ENCODE measurements around the gene BMP10. TPM values are rescaled to one million over a fixed set of nuclear protein-coding genes. Genes with fewer than 3 reads are reported as not detected.

The BMP10 gene
- total and polyA plus RNA-seq, 10 of the 15 experiments (the other 5 are each of a cell fraction or from before 2014, with no cell fraction given) = 0.04 TPM; not detected in 9

DNA sequence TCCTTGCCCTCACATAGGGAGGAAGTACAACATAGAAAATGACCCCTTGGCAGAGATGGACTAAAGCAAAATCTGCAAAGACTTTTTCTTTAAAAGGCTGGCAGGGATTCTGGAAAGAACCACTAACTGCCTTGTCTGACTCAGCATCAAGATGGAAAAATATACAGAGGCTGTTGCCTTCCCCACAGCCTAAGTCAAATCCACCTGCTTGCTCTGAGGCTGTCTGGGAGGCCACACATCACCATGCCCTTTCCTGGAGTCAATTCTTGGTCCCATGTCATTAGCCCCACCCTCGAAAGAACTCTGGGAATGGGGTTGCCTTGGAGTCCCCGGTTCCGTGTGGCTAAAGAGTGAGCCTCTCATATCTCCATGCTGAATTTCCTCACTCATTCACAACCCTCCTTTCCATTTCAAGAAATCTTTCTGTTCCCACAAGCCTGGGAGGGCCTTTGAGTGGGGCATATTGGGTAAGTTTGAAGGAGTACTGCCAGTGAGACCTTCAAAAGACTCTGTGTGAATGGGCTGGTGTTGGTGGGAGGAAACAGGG lies 39.4 kb downstream of the BMP10 start:
- CTCF ChIA-PET = interaction anchor here (1.9 kb wide), 1 partner anchor 123 kb away, joined by 5 read pairs; no protein-coding TSS in a partner anchor
- ATAC-seq = no peak

DNA sequence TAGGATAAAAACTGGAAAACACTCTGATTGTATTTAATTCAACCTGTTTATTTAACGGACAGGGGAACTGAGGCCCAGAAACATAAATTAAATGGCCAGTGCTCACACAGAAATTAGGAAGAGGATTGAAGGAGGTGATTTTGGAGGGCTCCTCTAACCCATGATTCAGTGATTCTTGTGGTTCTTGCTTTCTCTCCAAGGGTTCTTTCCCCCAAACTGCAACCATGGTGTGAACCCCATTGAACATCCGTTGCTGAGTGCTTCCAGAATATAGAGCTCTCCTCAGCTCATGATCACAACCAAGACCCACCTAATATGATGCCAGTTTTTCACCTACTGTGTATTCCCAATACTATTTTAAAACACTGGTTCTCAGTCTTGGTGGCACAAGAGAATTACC lies 41.4 kb downstream of the BMP10 start:
- ChIA-PET RAD21 (ENCODE audit: unreplicated experiment) (no interaction called here), SMC1A (ENCODE audit: uncharacterized antibody, unreplicated experiment) (no interaction called here), CTCF (interaction anchor here (1.3 to 1.9 kb wide), 4 partner anchors 78 to 235 kb away, joined by 3 to 5 read pairs (median 3); no protein-coding TSS in a partner anchor), POLR2A (no interaction called here)
- no peak for ATAC-seq
- WGBS (ENCODE audit: insufficient coverage, insufficient replicate concordance, low lambda C conversion rate, missing lambda C conversion rate) = 0% methylated on average over 2 of the region's 2 CpGs
- Histone ChIP-seq H2AFZ (ENCODE audit: control insufficient read depth, low read depth, low read length) (no peak overlapping the region), H3K9me3 (replicated peaks; ENCODE audit: control insufficient read depth, insufficient read depth, low read length) (no peaks in the 10 kb centered on the region), H3K79me2 (ENCODE audit: control insufficient read depth, insufficient read depth, low read length) (no peaks in the 10 kb centered on the region), H3K4me2 (ENCODE audit: control insufficient read depth, insufficient read depth) (no peak overlapping the region), H4K20me1 (ENCODE audit: control insufficient read depth, insufficient read depth) (no peaks in the 10 kb centered on the region; the same call in 1 of the 2 replicates), H3K4me3 (no peak overlapping the region), H3K27ac (ENCODE audit: control insufficient read depth, insufficient read depth) (no peak overlapping the region), H3K36me3 (ENCODE audit: control insufficient read depth in 2 of 2, insufficient read depth in 2 of 2, low read length in 1 of 2) (no peaks in the 10 kb centered on the region), H3K4me1 (ENCODE audit: control insufficient read depth, insufficient read depth, low read length) (peaks cover 14% of the 10 kb centered on the region), H3K9ac (ENCODE audit: control insufficient read depth, insufficient read depth, low read length) (no peak overlapping the region), H3K27me3 (replicated peaks in 1 of 2; ENCODE audit: control insufficient read depth in 2 of 2, insufficient read depth in 2 of 2, low read length in 1 of 2) (peaks cover 0 to 6% of the 10 kb centered on the region in 2 experiments; a peak in 2 of 4 replicates)
- no peak for FAIRE-seq
- DNase-seq (ENCODE audit: low read depth, low spot score) = no peak
- intact Hi-C loops (cut with micrococcal nuclease; ENCODE audit: unreplicated experiment) = no loop called here
- in situ Hi-C loops (cut with MboI) = no loop called here
- BruUV-seq (replicated peaks) = no TSS peak
- TF ChIP-seq MYC (IDR thresholded peaks at IDR 0.05; ENCODE audit: insufficient read depth, insufficient read length, insufficient replicate concordance, low read length, severe bottlenecking) = no peak
- TF ChIP-seq, protein P1, sequence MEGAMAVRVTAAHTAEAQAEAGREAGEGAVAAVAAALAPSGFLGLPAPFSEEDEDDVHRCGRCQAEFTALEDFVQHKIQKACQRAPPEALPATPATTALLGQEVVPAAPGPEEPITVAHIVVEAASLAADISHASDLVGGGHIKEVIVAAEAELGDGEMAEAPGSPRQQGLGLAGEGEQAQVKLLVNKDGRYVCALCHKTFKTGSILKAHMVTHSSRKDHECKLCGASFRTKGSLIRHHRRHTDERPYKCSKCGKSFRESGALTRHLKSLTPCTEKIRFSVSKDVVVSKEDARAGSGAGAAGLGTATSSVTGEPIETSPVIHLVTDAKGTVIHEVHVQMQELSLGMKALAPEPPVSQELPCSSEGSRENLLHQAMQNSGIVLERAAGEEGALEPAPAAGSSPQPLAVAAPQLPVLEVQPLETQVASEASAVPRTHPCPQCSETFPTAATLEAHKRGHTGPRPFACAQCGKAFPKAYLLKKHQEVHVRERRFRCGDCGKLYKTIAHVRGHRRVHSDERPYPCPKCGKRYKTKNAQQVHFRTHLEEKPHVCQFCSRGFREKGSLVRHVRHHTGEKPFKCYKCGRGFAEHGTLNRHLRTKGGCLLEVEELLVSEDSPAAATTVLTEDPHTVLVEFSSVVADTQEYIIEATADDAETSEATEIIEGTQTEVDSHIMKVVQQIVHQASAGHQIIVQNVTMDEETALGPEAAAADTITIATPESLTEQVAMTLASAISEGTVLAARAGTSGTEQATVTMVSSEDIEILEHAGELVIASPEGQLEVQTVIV (IDR thresholded peaks at IDR 0.05; ENCODE audit: borderline replicate concordance, partially characterized antibody) = no peak
- TF ChIP-seq SIX5 (IDR thresholded peaks at IDR 0.05; ENCODE audit: low read depth, low read length, severe bottlenecking) = no peak
- no peak for TF ChIP-seq POLR2A (IDR thresholded peaks at IDR 0.05; ENCODE audit: low read depth, low read length)
- TF ChIP-seq YBX1 (IDR thresholded peaks at IDR 0.05) = no peak
- TF ChIP-seq, protein P2, sequence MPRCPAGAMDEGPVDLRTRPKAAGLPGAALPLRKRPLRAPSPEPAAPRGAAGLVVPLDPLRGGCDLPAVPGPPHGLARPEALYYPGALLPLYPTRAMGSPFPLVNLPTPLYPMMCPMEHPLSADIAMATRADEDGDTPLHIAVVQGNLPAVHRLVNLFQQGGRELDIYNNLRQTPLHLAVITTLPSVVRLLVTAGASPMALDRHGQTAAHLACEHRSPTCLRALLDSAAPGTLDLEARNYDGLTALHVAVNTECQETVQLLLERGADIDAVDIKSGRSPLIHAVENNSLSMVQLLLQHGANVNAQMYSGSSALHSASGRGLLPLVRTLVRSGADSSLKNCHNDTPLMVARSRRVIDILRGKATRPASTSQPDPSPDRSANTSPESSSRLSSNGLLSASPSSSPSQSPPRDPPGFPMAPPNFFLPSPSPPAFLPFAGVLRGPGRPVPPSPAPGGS (IDR thresholded peaks at IDR 0.05; ENCODE audit: borderline replicate concordance, insufficient read depth, low read depth, low read length, poor library complexity, severe bottlenecking) = no peak
- no peak for TF ChIP-seq RAD51 (IDR thresholded peaks at IDR 0.05)
- TF ChIP-seq CREB1 (IDR thresholded peaks at IDR 0.05; ENCODE audit: low read depth) = no peak
- no peak for TF ChIP-seq PAX5 (IDR thresholded peaks at IDR 0.05; ENCODE audit: borderline replicate concordance, low read depth, low read length)
- TF ChIP-seq EGR1 (IDR thresholded peaks at IDR 0.05; ENCODE audit: borderline replicate concordance in 1 of 2, low read depth in 2 of 2, low read length in 2 of 2) = no peak

More for the DNA sequence above, 39.4 kb downstream of the BMP10 start:
- no peaks in the 10 kb centered on the region for H4K20me1 ChIP-seq (ENCODE audit: control insufficient read depth, insufficient read depth)
- ChIA-PET RAD21 (ENCODE audit: unreplicated experiment) (no interaction called here), SMC1A (ENCODE audit: uncharacterized antibody, unreplicated experiment) (no interaction called here), POLR2A (no interaction called here)
- no peak for FAIRE-seq
- no peaks in the 10 kb centered on the region for H3K79me2 ChIP-seq (ENCODE audit: control insufficient read depth, insufficient read depth, low read length)
- DNase-seq (ENCODE audit: low read depth, low spot score) = no peak
- 79% methylated on average over 3 of the region's 3 CpGs for WGBS (ENCODE audit: insufficient coverage, insufficient replicate concordance, low lambda C conversion rate, missing lambda C conversion rate)
- H3K4me3 ChIP-seq = no peak overlapping the region
- peaks cover 0 to 6% of the 10 kb centered on the region in 2 experiments; a peak in 2 of 4 replicates for H3K27me3 ChIP-seq (replicated peaks in 1 of 2; ENCODE audit: control insufficient read depth in 2 of 2, insufficient read depth in 2 of 2, low read length in 1 of 2)
- no peak overlapping the region; the same call in 1 of the 2 replicates for H3K4me2 ChIP-seq (ENCODE audit: control insufficient read depth, insufficient read depth)
- H3K9me3 ChIP-seq (replicated peaks; ENCODE audit: control insufficient read depth, insufficient read depth, low read length) = no peaks in the 10 kb centered on the region
- H3K4me1 ChIP-seq (ENCODE audit: control insufficient read depth, insufficient read depth, low read length) = peaks cover 21% of the 10 kb centered on the region
- intact Hi-C loops (cut with micrococcal nuclease; ENCODE audit: unreplicated experiment) (no loop called here), in situ Hi-C loops (cut with MboI) (no loop called here)
- H3K9ac ChIP-seq (ENCODE audit: control insufficient read depth, insufficient read depth, low read length) = no peak overlapping the region
- no TSS peak for BruUV-seq (replicated peaks)
- H3K36me3 ChIP-seq (ENCODE audit: control insufficient read depth in 2 of 2, insufficient read depth in 2 of 2, low read length in 1 of 2) = no peaks in the 10 kb centered on the region
- H3K27ac ChIP-seq (ENCODE audit: control insufficient read depth, insufficient read depth) = no peak overlapping the region
- no peak overlapping the region for H2AFZ ChIP-seq (ENCODE audit: control insufficient read depth, low read depth, low read length)
- TF ChIP-seq, protein P3, sequence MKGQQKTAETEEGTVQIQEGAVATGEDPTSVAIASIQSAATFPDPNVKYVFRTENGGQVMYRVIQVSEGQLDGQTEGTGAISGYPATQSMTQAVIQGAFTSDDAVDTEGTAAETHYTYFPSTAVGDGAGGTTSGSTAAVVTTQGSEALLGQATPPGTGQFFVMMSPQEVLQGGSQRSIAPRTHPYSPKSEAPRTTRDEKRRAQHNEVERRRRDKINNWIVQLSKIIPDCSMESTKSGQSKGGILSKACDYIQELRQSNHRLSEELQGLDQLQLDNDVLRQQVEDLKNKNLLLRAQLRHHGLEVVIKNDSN (IDR thresholded peaks at IDR 0.05; ENCODE audit: borderline replicate concordance, extremely low read length, insufficient read depth, low read depth, low read length) = no peak
- TF ChIP-seq CBX3 (IDR thresholded peaks at IDR 0.05; ENCODE audit: borderline replicate concordance, low read depth) (no peak), TAF1 (IDR thresholded peaks at IDR 0.05; ENCODE audit: borderline replicate concordance, low read depth, low read length) (no peak), CHD4 (IDR thresholded peaks at IDR 0.05) (no peak), RBBP5 (conservative IDR thresholded peaks at IDR 0.05) (no peak)

All from GM12878 (cell line).